ENCODE results near the gene COPS3.

DNA sequence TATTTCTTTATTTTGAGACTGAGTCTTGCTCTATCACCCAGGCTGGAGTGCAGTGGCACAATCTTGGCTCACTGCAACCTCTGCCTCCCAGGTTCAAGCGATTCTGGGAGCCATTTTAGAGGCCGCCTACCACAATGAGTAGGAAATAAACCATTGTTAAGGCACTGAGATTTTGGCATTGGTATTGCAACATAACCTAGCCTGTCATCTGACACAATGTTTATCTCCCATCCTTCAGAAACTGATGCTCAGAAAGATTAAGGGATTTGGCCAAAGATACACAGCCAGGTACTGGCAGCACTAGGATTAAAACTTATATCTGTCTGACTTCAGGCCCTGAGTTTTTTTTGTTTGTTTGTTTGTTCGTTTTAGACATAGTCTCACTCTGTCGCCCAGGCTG, 8.0 kb upstream of the COPS3 start:
- no peak for TF ChIP-seq POLR2A (IDR thresholded peaks at IDR 0.05)
- TF ChIP-seq, protein P1, sequence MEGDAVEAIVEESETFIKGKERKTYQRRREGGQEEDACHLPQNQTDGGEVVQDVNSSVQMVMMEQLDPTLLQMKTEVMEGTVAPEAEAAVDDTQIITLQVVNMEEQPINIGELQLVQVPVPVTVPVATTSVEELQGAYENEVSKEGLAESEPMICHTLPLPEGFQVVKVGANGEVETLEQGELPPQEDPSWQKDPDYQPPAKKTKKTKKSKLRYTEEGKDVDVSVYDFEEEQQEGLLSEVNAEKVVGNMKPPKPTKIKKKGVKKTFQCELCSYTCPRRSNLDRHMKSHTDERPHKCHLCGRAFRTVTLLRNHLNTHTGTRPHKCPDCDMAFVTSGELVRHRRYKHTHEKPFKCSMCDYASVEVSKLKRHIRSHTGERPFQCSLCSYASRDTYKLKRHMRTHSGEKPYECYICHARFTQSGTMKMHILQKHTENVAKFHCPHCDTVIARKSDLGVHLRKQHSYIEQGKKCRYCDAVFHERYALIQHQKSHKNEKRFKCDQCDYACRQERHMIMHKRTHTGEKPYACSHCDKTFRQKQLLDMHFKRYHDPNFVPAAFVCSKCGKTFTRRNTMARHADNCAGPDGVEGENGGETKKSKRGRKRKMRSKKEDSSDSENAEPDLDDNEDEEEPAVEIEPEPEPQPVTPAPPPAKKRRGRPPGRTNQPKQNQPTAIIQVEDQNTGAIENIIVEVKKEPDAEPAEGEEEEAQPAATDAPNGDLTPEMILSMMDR (IDR thresholded peaks at IDR 0.05) = no peak
- TF ChIP-seq POLR2AphosphoS5 (IDR thresholded peaks at IDR 0.05) = no peak
- no peak for TF ChIP-seq EP300 (IDR thresholded peaks at IDR 0.05)

Measured in upper lobe of left lung (tissue), 4 donors.